ENCODE results near the gene TRH. TPM values are rescaled to one million over a fixed set of nuclear protein-coding genes. Genes with fewer than 3 reads are reported as not detected.

The TRH gene
- polyA plus RNA-seq, 1 donor from 2014 or later, result 2.6 TPM

Other genes starting within 250 kb of the TRH start
- gene TMCC1, start 81.0 kb upstream of the TRH start, polyA plus RNA-seq, result 25.0 and 27.1 TPM in 2 replicates
- not detected in 2 replicates for gene ALG1L2, start 107.1 kb downstream of the TRH start, polyA plus RNA-seq